Cardiac fibroblast (primary cell): ENCODE results near the gene ZC3HAV1.
"Not testable (repeated sequence)": the region's sequence is repeated elsewhere in the genome, so short reads cannot be mapped to it uniquely, and the experiment has no call there.

ENCODE experiments used
- DNase-seq, 2 donors: peaks; one replicate each; pipeline versions ENCODE4 v3.0.0 to v3.0.0-alpha.2; 2010; ENCODE audit warnings: low read depth in 2 of 2
- H3K4me3 ChIP-seq, 2 donors: replicated peaks in 1 of 2; 1 replicate in 1 of 2; 2 replicates in 1 of 2; pipeline ENCODE4 v1.5.1; 2011; ENCODE audit warnings: low read depth in 2 of 2, low read length in 2 of 2, mild to moderate bottlenecking in 2 of 2, moderate library complexity in 1 of 2
- TF ChIP-seq, protein P1 (sequence below): IDR thresholded peaks from one replicate; pipeline ENCODE4 v1.5.1; 2011; ENCODE audit warnings: low read depth, mild to moderate bottlenecking, low read length, inconsistent platforms

The ZC3HAV1 gene

GRCh38 chr7:139078911-139079310, 30.6 kb downstream of the ZC3HAV1 start:
- DNase-seq, result no peak
- no peak overlapping the region for H3K4me3 ChIP-seq
- TF ChIP-seq, protein P1, sequence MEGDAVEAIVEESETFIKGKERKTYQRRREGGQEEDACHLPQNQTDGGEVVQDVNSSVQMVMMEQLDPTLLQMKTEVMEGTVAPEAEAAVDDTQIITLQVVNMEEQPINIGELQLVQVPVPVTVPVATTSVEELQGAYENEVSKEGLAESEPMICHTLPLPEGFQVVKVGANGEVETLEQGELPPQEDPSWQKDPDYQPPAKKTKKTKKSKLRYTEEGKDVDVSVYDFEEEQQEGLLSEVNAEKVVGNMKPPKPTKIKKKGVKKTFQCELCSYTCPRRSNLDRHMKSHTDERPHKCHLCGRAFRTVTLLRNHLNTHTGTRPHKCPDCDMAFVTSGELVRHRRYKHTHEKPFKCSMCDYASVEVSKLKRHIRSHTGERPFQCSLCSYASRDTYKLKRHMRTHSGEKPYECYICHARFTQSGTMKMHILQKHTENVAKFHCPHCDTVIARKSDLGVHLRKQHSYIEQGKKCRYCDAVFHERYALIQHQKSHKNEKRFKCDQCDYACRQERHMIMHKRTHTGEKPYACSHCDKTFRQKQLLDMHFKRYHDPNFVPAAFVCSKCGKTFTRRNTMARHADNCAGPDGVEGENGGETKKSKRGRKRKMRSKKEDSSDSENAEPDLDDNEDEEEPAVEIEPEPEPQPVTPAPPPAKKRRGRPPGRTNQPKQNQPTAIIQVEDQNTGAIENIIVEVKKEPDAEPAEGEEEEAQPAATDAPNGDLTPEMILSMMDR, result no peak

GRCh38 chr7:139078399-139078798, 31.1 kb downstream of the ZC3HAV1 start:
- TF ChIP-seq, protein P1, result no peak

DNA sequence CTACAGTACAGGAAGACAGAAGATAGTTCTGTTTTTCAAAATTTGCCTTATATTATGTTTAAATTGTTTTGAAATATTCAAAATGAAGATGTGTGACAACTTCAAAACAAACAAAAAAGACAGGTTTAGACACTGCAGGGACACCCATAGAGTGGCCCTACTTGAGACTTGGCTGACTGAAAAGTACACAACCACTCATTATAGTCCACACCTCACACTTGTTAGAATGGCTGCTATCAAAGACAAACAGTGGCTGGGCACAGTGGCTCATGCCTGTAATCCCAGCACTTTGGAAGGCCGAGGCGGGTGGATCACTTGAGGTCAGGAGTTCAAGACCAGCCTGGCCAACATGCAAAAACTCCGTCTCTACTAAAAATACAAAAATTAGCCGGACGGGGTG, 31.8 kb downstream of the ZC3HAV1 start:
- DNase-seq, H3K4me3 ChIP-seq: not testable (repeated sequence)

More at GRCh38 chr7:139078399-139078798, 31.1 kb downstream of the ZC3HAV1 start:
- DNase-seq, result peak in 1 of 2 donors; percentile 67
- no peak overlapping the region for H3K4me3 ChIP-seq

GRCh38 chr7:139075871-139076686, 33.4 kb downstream of the ZC3HAV1 start:
- no peak overlapping the region for H3K4me3 ChIP-seq
- TF ChIP-seq, protein P1, result no peak
- no peak for DNase-seq

GRCh38 chr7:139075031-139075652, 34.4 kb downstream of the ZC3HAV1 start:
- no peak overlapping the region for H3K4me3 ChIP-seq
- peak; percentile 89 to 90 for DNase-seq
- TF ChIP-seq, protein P1, result peak; percentile 75

- TF ChIP-seq, protein P1, result no peak
- H3K4me3 ChIP-seq, result no peak overlapping the region
- no peak for DNase-seq
Measured at GRCh38 chr7:139072796-139073195, 36.7 kb downstream of the ZC3HAV1 start.

- DNase-seq, result no peak
- H3K4me3 ChIP-seq, result no peak overlapping the region
- TF ChIP-seq, protein P1, result no peak
Measured at GRCh38 chr7:139071680-139072079, 37.8 kb downstream of the ZC3HAV1 start.
